GM19239 (cell line): ENCODE measurements around the gene PANK4.

Experiments used
- DNase-seq: peaks from one replicate; pipeline ENCODE4 v3.0.0; 2011; ENCODE audit warnings: low spot score; ENCODE audit not compliant: insufficient read length
- FAIRE-seq: peaks from 2 replicates; lab custom pipeline; 2011; peaks lifted over from hg19 to GRCh38; lab: Jason Lieb, UNC

Gene PANK4

DNA sequence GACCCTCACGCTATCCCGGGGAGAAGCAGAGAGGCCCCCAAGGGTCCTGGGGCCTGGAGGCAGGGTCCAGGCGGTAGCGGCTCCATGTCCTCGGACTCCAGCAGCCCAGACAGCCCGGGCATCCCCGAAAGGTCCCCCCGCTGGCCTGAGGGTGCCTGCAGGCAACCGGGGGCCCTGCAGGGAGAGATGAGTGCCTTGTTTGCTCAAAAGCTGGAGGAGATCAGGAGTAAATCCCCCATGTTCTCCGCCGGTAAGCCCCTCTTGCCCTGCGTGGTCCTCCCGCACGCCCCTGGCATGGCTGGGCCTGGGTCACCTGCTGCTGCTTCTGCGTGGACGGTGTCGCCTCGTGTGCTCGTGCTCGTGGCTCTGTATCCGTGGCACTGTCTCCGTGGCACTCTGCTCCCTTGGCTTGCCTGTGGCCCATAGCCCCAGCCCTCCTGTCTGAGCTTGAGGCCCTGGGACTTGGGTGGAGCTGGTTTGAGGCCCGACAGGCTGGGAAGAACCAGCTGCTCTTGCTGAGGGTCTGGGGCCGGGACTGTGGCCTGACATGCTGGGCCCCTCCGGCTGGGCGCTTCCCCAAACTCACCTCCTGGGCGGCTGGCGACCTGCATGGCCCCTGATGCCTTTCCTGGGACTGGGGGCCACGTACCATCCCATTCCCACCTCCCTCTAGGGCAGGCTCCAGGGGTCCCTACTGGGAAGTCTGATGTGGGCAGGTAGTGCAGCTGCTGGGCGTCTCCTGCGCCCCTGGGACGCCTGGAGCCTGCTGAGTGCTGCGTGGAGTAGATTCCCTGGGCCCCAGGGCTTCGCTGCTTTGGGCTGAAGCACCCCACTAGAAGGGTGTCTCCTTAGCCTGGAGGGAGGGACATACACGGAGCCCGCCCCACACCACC, 23.5 kb downstream of the PANK4 start:
- DNase-seq = no peak
- FAIRE-seq = no peak

DNA sequence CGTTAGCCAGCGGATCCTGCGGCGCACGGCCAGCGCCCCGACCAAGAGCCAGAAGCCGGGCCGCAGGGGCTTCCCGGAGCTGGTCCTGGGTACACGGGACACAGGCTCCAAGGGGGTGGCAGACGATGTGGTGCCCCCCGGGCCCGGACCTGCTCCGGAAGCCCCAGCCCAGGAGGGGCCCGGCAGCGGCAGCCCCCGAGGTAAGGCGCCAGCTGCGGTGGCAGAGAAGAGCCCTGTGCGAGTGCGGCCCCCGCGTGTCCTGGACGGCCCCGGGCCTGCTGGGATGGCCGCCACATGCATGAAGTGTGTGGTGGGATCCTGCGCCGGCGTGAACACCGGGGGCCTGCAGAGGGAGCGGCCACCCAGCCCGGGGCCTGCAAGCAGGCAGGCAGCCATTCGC, 24.2 kb downstream of the PANK4 start:
- no peak for FAIRE-seq
- no peak for DNase-seq

DNA sequence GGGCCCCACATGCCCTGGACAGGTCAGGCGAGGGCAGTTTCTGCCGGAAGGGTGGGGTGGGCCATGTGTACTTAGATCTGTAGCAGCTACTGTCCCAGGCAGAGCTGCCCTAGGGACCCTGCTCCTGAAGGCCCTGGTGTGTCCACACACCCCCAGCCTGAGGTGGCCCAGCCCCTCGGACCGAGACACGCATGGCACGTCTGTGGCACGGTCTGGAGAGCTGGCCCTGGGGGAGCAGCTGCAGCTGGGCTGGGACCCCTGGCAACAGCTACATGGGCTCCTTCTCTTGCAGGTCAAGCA, 24.6 kb downstream of the PANK4 start:
- DNase-seq = no peak
- no peak for FAIRE-seq

DNA sequence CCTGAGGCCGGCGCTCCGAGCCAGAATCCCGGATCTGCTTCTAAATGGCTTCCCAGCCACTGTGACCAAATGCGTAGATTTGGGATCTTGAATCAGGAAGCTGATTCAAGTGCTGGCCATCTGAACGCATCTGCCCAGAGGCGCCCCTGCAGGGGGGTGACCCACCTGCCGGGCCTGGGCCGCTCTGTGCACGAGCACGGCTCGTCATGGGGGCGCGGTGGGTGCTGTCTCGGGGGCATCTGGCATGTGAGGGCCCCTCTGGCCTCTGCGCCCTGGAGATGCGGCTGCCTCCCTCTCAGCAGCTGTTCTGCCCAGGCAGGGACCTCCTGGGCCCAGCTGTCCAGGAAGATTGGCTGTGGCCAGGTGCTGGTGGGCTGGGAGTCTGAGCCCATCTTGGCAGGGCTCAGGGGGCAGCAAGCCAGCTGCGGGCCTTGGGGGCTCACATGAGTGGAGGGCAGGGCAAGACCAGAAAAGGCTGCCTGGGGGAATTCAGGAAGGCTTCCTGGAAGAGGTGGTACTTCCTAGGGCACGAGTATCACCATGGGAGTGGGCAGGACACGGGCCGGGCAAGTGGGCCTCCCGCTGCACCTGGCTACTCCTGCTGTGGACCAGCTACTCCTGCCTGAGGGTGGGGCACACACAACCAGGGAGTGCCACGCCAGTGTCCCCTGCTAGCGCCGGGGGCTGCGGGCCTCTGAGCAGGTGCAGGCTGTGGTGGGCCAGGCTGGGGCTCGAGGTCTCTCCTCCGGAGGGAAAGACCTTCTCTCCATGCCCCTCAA, 25.2 kb downstream of the PANK4 start:
- DNase-seq (no peak), FAIRE-seq (no peak)

DNA sequence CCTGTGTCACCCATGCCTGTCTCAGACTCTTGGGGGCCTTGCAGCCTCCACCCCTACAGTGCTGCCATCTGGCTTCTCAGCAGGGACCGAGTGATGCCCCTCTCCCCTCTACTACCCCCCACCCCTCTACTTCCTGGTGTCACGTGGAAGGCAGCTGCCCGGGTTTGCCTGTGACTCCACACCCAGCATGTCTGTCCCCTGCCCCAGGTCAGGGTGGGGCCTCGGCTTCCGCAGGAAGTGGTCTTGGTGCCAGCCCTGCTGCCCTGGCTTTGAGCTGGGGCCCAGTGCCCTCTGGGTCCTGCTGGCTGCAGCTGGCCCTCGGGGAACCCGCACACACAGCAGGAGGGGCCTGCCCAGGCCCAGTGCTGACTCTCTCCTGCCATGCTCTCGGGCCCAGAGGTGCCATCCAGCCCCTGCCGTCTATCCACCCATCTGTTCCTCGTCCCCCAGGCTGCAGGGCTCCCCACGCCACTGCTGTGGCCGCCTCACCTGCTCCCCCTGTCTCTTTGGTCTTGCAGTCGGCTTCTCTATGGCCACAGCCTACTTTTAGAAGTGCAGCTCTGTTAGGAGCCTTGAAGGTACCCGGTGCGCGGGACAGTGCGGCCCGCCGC, 26.3 kb downstream of the PANK4 start:
- no peak for DNase-seq
- no peak for FAIRE-seq

DNA sequence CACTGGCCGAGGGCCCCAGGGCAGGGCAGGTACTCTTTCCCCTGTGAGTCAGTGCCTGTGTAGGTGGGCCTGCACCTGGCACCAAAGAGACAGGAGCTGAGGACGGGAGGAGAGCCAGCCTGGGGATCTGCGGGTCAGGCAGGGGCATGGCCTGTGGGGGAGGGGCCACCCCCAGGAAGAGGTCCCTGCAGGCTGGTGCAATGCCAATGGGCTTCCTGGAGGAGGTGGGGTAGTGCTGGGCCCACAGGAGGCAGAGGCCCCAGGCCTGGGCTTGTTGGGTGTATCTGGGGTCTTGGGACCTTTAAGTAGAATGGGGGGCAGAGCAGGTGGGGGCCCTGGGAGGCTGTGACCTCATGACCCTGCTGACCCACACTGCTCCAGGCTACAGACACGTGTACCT, 27.1 kb downstream of the PANK4 start:
- FAIRE-seq (no peak), DNase-seq (no peak)

DNA sequence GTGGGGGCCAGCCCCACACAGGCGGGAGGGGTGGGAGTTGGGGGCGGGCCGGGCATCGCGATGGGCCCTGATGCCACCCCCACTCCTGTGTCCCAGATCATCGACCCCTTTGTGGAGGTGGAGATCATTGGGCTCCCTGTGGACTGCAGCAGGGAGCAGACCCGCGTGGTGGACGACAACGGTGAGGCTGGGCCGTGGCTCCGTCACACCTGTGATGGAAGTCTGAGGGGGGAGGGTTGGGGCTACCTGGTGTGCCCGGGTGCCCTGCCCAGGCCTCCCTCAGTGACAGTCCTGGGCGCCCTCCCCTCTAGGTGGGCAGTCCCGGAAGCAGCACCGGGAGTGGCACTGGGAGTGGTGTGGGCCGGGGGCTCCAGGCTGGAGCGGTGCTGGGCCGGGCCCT, 27.7 kb downstream of the PANK4 start:
- no peak for DNase-seq
- no peak for FAIRE-seq

DNA sequence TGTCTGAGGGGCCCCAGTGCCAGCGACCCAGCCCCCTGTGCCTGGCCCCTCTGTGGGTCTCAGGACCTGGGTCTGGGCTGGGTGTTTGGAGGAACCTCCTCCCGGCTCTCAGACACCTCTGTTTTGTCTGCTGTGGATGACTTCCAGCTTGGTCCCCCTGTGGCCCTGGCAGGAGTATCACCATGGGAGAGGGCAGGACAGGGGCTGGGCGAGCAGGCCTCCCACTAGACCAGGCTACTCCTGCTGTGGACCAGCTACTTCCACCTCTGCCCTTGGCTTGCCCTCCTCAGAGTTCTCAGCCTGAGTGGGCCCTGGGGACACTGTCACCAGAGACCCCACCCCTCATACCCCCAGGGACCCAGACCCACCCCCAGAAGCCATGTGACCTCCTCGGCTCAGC, 28.5 kb downstream of the PANK4 start:
- DNase-seq (no peak), FAIRE-seq (no peak)

DNA sequence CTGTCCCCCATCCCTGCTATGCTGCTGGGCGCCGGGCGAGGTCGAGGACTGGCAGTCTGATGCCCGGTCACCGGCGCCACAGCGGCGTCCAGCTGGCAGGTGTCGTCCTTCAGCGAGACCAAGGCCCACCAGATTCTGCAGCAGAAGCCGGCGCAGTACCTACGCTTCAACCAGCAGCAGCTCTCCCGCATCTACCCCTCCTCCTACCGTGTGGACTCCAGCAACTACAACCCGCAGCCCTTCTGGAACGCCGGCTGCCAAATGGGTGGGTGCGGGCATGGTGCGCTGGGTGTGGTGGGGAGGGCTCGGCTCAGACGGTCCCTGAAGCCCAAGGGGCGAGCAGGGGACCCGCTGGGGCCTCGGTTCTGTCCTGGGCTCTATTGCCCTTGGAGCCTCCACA, 29.6 kb downstream of the PANK4 start:
- no peak for DNase-seq
- no peak for FAIRE-seq

DNA sequence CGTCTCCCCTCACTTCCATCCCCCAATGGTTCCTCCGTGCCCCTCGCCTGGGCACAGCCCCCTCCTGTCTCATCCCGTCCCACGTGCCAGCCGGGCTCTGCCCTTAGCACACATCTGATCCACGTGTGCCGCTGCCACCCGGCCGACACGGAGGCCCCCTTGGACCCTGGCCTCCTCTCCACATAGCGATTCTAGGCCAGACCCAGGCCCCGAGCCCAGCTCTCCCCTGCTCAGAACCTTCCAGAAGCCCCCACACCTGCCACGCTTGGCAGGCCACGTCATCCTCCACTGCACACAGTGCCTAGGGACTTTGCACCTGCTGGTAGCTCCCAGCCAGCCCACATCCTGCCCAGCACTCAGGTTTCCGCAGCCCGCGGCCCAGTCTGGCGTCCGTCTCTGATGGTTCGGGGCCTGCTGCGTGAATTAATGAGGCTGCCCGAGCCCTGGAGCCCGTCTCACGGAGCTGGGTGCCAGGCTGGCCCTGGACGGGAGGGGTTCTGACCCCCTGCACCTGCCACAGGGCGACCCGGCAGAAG, 30.2 kb downstream of the PANK4 start:
- peak; percentile 94 for DNase-seq
- FAIRE-seq = peak; percentile 93

DNA sequence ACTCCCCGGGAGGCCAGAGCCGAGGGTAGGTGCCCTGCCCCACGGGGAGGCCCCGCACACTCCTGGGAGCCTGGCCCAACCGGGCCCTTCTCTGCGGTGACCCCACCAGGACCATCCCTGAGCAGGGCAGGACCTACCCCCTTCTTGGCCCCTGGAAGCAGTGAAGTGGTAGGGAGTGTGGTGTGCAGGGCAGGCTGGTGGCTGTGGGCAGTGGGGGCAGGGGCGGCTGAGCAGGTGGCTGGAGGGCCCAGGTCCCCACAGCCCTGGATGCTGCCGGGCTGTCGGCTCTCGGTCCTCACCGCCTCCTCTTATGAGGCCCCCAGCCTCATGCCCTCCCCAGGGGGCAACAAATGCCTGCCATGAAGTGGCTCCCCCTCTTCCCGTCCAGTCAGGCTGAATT, 30.9 kb downstream of the PANK4 start:
- DNase-seq (no peak), FAIRE-seq (no peak)

DNA sequence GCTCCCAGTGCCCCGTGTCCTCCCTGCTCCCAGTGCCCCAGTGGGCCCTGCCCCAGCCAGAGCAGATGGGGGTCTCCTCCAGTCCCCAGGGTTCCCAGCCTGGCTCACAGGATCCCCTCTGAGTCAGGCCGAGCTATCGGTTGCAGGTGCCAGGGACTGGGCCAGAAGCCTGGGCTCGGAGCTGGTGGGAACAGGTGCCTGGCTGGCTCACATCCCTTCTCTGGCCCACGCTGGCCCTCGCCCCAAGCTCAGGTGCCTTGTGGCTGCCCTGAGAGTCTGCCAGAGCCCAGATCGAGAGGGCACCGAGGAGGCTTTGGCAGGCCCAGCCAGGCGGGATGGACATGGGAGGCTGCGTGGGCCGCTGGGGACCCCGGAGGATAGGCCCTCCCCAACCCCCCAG, 31.4 kb downstream of the PANK4 start:
- DNase-seq (no peak), FAIRE-seq (no peak)

DNA sequence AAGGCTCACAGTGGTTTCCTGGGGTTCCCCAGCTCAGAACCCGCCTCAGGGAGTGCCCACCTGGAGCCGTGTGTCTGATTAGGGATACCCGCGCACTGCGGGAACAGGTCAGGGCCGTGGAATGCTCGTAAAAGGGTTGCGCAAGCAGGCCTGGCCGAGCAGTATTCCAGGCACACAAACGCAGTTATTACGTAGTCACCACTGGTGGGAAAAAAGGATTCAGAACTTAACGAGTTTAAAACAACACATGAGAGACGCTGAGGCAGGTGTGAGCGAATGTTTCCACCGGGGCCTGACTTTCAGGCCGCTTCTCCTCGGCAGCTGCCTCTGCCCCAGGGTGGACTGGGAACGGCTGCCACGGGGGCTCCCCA, 32.1 kb downstream of the PANK4 start:
- DNase-seq (no peak), FAIRE-seq (no peak)

DNA sequence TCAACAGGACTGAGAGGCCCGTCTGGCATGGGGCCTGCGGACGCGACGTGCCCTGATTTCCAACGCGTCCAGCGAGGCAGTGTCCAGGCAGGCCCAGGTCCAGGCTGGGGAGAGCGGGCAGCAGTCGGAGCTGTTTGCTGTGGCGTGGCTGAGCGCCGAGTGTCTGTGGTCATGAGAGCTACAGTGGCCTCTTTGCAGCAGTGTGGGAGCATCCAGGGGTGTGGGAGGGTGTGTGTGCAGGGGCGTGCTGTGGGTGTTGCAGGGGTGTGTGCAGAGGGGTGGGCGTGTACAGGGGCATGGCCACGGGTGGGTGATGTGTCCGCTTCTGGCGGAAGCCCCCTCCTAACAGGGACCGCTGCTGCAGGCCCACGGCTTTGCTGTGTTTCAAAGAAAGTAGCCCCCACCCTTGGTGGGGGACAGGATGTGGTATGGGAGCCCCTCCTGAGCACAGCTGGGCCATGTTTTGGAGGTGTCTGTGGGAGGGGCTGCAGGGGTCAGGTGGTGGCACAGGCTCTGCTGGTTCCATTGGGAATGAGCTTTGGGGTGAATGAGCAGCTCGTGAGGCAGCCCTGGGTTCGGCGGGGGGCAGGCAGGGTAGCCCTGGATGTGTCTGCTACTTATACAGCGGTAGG, 32.6 kb downstream of the PANK4 start:
- FAIRE-seq (no peak), DNase-seq (no peak)

DNA sequence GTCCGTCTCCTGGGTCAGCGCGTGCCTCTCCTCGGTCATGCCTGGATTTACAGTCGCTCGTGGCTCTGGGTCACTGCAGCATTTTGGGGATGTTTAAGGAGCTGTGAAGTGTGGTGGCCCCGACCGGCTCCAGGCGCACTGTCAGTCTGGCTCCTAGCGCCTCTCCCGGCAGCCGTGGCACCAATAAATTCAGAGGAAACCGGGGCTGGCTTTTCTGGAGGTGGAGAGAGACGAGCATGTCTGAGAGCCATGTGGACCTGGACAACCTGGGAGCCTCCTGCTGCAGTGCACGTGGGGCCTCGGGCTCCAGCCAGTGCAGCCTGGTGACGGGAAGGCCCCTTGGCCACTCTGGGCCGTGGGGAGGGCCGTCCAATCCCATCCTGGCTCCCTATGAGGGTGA, 33.2 kb downstream of the PANK4 start:
- FAIRE-seq (no peak), DNase-seq (no peak)

DNA sequence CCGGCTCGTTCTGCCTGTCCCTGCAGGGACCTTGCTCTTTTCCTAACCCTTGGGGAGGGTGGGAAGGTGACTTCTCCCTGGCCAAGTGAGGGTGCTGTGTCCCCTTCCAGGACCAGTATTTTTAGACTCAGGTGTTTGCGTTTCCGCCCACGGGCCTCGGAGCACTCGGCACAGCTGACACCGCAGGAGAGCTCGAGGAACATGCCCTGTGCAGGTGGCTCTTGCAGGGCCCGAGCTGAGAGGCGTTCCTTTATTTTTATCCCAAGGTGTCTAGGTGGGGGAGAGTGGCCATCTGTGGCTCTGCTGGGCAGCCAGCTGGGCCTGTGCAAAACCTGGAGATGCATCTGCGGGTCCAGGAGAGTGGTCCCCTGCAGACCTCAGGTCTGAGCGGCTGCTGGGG, 34.3 kb downstream of the PANK4 start:
- FAIRE-seq = no peak
- no peak for DNase-seq

DNA sequence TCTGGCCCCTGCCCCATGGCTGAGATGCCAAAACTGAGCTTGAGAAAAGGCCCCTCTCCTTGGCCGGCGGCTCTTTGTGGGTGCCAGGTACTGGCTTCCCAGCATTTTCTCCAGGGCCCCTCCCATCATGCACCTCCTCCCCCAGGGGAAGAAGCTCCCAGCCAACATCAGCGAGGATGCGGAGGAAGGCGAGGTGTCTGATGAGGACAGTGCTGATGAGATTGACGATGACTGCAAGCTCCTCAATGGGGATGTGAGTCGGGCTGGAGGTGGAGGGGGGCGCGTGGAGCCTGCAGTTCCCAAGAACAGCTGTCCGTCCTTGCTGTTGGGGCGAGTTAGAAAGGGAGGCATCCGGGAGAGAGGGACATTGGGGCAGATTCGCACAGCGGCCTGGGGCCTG, 36.8 kb downstream of the PANK4 start:
- no peak for FAIRE-seq
- no peak for DNase-seq

DNA sequence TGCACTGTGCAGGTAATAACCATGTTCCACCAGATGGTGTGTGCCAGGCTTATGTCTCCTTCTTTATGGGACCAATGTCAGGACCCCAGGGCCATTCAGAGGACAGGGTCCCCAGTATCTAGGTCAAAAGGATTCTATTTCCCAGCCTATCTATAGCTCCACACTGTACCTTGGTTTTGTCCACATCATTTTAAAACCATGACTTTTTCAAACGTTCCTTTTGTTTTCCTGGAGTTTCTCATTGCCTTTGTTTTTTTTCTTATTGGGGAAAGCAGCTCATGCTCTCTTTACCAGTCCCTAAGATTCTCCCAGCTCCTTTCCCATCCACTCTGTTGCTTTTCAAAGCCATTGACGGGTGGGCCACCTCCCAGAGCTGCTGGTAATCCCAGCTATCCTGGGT, 37.7 kb downstream of the PANK4 start:
- FAIRE-seq = no peak
- DNase-seq = no peak

DNA sequence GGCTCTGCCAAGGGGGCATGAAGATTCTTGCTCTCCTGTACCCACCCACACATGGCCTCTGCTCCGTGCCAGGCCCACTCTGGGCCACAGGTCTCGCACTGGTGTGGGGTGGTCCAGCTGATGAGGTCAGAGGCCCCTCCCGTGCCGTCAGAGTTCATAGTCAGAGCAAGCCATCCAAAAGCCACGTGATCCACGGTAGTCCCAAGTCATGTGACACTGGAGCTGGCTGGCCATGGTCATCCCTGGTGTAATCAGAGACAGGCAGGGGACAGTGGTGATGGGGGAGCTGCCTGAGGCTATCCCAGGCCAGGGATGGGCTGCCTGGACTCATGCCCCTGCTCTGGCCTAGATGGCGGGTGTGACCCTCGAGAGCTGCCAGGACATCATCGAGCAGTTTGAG, 39.8 kb downstream of the PANK4 start:
- DNase-seq = no peak
- FAIRE-seq = no peak

DNA sequence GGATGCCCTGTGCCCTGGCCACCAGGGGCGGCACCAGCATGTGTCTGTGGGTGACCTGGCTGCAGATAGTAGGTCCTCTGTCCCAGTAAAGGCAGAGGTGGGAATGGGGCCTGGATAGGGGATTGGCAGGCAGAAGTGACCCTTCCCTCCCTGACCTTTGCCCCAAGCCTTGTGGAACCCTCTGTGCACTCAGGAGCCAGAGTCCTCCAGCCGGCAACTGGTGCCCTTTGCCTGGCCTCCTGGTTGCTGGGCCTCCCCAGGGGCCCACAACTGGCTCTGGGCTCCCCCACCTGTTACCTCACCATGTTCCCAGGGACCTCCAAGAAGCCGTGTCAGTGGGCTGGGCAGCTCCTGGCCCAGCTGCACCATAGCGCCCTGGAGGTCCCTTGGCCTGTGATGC, 40.4 kb downstream of the PANK4 start:
- FAIRE-seq (no peak), DNase-seq (no peak)

DNA sequence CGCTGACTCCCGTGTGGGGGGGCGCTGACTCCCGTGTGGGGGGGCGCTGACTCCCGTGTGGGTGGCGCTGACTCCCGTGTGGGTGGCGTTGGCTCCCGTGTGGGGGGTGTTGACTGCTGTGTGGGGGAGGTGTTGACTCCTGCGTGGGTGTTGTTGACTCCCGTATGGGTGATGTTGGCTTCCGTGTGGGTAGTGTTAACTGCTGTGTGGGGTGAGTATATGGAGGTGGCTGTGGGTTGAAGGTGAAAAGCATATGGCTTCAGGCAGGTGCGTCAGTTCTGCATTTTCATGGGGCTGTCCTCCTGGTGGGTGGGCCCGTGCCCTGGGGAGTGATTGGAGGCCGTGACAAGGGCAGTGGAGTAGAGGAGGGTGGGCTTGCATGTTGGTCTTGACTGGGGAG, 42.4 kb downstream of the PANK4 start:
- no peak for FAIRE-seq
- no peak for DNase-seq
